ENCODE results near the gene ZBTB49. TPM values are rescaled to one million over a fixed set of nuclear protein-coding genes. Genes with fewer than 3 reads are reported as not detected.

Gene ZBTB49
- total and polyA plus RNA-seq, 2 donors (not counting 3 experiments of a cell fraction or from before 2014, with no cell fraction given): 3.8 to 5.8 TPM

DNA sequence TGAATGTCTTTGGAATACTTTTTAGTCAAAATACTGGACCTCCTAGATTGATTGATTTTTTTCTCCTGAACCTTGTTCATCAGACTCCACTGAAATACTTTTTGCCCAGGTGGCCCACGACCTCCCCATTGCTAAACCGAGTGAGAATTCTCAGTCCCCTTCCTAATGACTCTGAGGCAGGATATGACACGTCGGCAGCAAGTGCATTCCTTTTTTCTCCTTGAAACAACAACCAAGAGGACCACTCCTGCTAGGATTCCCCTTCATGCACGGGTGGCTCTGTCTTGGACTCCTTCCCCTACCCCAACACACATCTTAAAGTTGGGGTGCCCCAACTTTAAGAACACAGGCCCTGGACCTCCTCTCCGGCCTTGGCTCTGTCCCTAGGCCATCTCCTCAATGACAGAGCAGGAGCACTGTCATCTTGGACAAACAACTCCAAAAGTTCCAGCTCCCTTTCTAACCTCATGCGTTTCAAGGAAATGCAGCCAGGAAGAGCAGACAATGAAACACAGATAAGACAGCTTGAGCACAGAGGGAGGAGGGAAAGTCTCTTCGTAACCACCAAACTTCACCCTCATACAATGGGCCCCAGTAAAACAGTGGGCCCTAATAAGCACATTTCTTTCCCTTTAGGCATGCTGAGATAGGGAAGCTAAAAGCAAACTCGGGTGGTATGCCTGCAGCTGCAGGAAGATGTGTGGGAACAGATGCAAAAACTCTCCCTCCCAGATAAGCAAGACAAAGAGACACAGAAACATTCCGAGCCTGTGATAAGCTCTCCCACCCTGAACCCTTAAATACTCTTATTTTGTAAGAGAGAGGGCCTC, 33.9 kb downstream of the ZBTB49 start:
- intact Hi-C loops (cut with micrococcal nuclease) (no loop called here), dilution Hi-C loops (cut with MboI; ENCODE audit: extremely low pct_ligation_motif_present, low sequenced_read_pairs) (no loop called here)
- FAIRE-seq (peak; percentile 73), DNase-seq (ENCODE audit: low read depth, low spot score) (peak; percentile 64)
- Histone ChIP-seq H3K79me2 (ENCODE audit: control insufficient read depth, insufficient read depth, low read length) (no peaks in the 10 kb centered on the region), H3K27ac (ENCODE audit: insufficient read depth, low read depth, low read length) (peak overlapping the region; percentile 96), H3K4me3 (replicated peaks in 1 of 3; ENCODE audit: insufficient read depth in 1 of 3, low read depth in 1 of 3, low read length in 3 of 3) (peak overlapping the region in 1 of 3 experiments; percentile 25), H3K36me3 (ENCODE audit: control insufficient read depth in 2 of 2, extremely low read depth in 1 of 2, insufficient read depth in 2 of 2, low read length in 2 of 2) (peaks cover 0 to 14% of the 10 kb centered on the region in 2 experiments), H3K9ac (replicated peaks; ENCODE audit: extremely low read depth, insufficient read depth, low read length) (peak overlapping the region; percentile 64), H3K9me3 (replicated peaks; ENCODE audit: control insufficient read depth, insufficient read depth, low read length) (no peaks in the 10 kb centered on the region), H3K4me2 (ENCODE audit: insufficient read depth, low read length) (peak overlapping the region; percentile 76), H3K9me1 (replicated peaks; ENCODE audit: control insufficient read depth, extremely low read depth, insufficient read depth, low read length) (no peaks in the 10 kb centered on the region), H3K4me1 (ENCODE audit: control insufficient read depth, extremely low read depth, insufficient read depth, low read length) (peaks cover 16% of the 10 kb centered on the region), H3K27me3 (ENCODE audit: control insufficient read depth in 2 of 2, insufficient read depth in 2 of 2, low read length in 2 of 2) (no peaks in the 10 kb centered on the region), H4K20me1 (replicated peaks; ENCODE audit: control insufficient read depth, extremely low read depth, insufficient read depth, low read length) (no peaks in the 10 kb centered on the region), H2AFZ (ENCODE audit: low read depth, low read length) (peak overlapping the region; percentile 89)
- ChIA-PET POLR2A (no interaction called here), CTCF (interaction anchor here (1.0 to 2.2 kb wide), 5 partner anchors 11 to 76 kb away, joined by 3 to 10 read pairs (median 5); partner anchors contain the start of gene TMEM128)
- BruUV-seq (replicated peaks): TSS peak; percentile 53
- no peak for TF ChIP-seq EZH2 (IDR thresholded peaks at IDR 0.05; ENCODE audit: borderline replicate concordance, low read depth, low read length, severe bottlenecking)
- TF ChIP-seq GATA2 (IDR thresholded peaks at IDR 0.05; ENCODE audit: insufficient read depth, insufficient read length, low read depth, low read length): peak; percentile 32
- no peak for TF ChIP-seq MYC (IDR thresholded peaks at IDR 0.05; ENCODE audit: low read depth, low read length)
- peak; percentile 9 for TF ChIP-seq FOS (IDR thresholded peaks at IDR 0.05; ENCODE audit: borderline replicate concordance, insufficient read depth, low read length)
- TF ChIP-seq POLR2A (IDR thresholded peaks at IDR 0.05; ENCODE audit: low read depth, low read length): no peak
- TF ChIP-seq JUN (IDR thresholded peaks at IDR 0.05; ENCODE audit: borderline replicate concordance, insufficient read depth, insufficient read length, low read depth): no peak
- TF ChIP-seq, protein P1, sequence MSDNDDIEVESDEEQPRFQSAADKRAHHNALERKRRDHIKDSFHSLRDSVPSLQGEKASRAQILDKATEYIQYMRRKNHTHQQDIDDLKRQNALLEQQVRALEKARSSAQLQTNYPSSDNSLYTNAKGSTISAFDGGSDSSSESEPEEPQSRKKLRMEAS (IDR thresholded peaks at IDR 0.05; ENCODE audit: insufficient read depth, insufficient read length): no peak
- no peak for TF ChIP-seq POLR2AphosphoS5 (IDR thresholded peaks at IDR 0.05; ENCODE audit: insufficient read depth, low read depth, low read length)
- TF ChIP-seq, protein P2, sequence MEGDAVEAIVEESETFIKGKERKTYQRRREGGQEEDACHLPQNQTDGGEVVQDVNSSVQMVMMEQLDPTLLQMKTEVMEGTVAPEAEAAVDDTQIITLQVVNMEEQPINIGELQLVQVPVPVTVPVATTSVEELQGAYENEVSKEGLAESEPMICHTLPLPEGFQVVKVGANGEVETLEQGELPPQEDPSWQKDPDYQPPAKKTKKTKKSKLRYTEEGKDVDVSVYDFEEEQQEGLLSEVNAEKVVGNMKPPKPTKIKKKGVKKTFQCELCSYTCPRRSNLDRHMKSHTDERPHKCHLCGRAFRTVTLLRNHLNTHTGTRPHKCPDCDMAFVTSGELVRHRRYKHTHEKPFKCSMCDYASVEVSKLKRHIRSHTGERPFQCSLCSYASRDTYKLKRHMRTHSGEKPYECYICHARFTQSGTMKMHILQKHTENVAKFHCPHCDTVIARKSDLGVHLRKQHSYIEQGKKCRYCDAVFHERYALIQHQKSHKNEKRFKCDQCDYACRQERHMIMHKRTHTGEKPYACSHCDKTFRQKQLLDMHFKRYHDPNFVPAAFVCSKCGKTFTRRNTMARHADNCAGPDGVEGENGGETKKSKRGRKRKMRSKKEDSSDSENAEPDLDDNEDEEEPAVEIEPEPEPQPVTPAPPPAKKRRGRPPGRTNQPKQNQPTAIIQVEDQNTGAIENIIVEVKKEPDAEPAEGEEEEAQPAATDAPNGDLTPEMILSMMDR (IDR thresholded peaks at IDR 0.05; ENCODE audit: extremely low read depth in 1 of 2, insufficient read depth in 1 of 2, low read depth in 1 of 2, low read length in 2 of 2): no peak

All from endothelial cell of umbilical vein (primary cell).